CD4-positive, alpha-beta T cell treated with Interleukin-6 for 4 hours (primary cell): Measurements from ENCODE around the gene PIGV.
A peak's percentile ranks its signal among the peaks of the same experiment; 100 is the strongest.
"Not testable (repeated sequence)": the region's sequence is repeated elsewhere in the genome, so short reads cannot be mapped to it uniquely, and the experiment has no call there.

Source experiments
- DNase-seq: peaks from one replicate; pipeline ENCODE4 v3.0.0-alpha.2; 2020; ENCODE audit warnings: mixed read lengths

Gene PIGV

GRCh38 chr1:26837665-26838064 lies 49.9 kb downstream of the PIGV start:
- not testable (repeated sequence) for DNase-seq

- peak; percentile 33 for DNase-seq
These were observed 51.0 kb downstream of the PIGV start for GRCh38 chr1:26838474-26839338.

DNA sequence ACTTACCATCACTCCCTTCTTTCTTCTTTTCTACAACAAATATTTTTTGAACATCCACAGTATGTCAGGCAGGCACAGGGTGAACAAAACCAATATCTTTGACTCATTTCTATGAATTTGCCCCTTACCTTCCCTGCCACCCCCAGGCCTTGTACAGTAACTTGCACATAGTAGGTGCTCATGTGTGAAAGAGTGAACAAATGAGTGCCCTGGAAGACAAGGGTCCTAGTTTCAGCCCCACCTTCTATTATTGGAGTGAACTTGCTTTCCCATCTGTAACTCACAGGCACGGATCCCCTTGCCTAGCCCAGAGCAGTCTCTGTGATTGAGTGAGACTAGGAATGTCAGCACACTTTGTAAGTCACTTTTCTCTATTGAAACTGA lies 51.6 kb downstream of the PIGV start:
- no peak for DNase-seq

GRCh38 chr1:26839779-26840178 lies 52.0 kb downstream of the PIGV start:
- DNase-seq = no peak

DNA sequence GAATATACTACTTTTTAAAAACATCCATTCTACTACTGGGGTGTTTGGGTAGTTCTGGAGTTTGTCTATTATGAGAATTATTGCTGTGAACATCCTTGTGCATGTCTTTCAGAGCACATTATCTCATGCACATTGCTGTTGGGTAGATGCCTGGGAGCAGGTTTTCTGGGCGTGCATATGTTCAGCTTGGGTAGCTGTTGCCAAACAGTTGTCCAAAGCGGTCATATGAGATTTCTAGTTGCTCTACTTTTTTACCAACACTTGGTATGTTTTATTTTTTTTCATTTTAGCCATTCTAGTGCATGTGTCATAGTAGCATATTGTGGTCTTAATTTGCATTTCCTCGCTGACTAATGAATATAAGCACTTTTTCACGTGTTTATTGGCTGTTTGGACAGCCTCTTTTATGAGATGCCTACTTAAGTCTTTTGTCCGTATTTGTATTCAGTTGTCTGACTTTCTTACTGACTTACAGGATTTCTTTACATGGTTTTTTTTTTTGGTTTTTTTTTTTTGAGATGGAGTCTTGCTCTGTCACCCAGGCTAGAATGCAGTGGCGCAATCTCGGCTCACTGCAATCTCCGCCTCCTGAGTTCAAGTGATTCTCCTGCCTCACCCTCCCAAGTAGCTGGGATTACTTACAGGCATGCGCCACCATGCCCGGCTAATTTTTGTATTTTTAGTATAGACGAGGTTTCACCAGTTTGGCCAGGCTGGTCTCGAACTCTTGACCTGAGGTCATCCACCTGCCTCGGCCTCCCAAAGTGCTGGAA lies 56.9 kb downstream of the PIGV start:
- no peak for DNase-seq

DNA sequence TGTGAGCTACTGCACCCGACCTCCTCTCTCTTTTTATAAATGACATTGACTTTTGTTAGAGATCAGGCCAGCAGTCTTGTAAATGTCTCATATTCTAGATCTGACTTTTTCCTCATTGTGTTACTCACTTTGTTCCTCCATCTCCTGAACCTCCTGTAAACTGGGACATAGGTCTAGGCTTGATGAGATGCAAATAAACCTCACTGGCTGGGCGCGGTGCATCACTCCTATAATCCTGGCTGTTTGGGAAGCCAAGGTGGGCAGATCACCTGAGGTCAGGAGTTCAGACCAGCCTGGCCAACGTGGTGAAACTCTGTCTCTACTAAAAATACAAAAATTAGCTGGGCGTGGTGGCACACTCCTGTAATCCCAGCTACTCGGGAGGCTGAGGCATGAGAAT lies 60.1 kb downstream of the PIGV start:
- not testable (repeated sequence) for DNase-seq
